PC-3 (cell line): ENCODE data around the gene RALB. TPM values are rescaled to one million over a fixed set of nuclear protein-coding genes. Genes with fewer than 3 reads are reported as not detected.
"Not testable (repeated sequence)": the region's sequence is repeated elsewhere in the genome, so short reads cannot be mapped to it uniquely, and the experiment has no call there.

Experiments
- ATAC-seq: fragments of 200-7000 bp; cut with Tn5 transposase; 2 replicates; pipeline ENCODE4 v1.9.1; 2020; ENCODE audit warnings: mild to moderate bottlenecking, moderate library complexity
- BruUV-seq: library from RNA; stranded (reverse); fragments of 400-500 nt; replicated peaks from 2 replicates; lab custom pipeline; 2021; lab: Mats Ljungman, UMichigan
- CTCF ChIA-PET: fragments of 300-600 bp; sonication (Branson Sonifier 250); formaldehyde crosslinking; loops from one replicate; lab custom pipeline; 2022; ENCODE audit warnings: antibody characterized with exemption; lab: Charles Lee
- POLR2A ChIA-PET: fragments of 300-600 bp; sonication (Branson Sonifier 250); formaldehyde crosslinking; loops from one replicate; lab custom pipeline; 2022; ENCODE audit warnings: antibody characterized with exemption; ENCODE audit not compliant: unreplicated experiment; lab: Charles Lee
- DNase-seq: peaks from one replicate; pipeline ENCODE4 v3.0.0-alpha.2; 2015
- H2AFZ ChIP-seq: fragments of 300-600 bp; sonication (generic); 2 replicates; pipeline ENCODE4 v1.6.0; 2016; ENCODE audit warnings: antibody characterized with exemption, low read length
- H3F3A ChIP-seq: fragments of 300-600 bp; sonication (generic); one replicate; pipeline ENCODE4 v1.6.0; 2017; ENCODE audit warnings: antibody characterized with exemption, low read length, control low read depth, mild to moderate bottlenecking; ENCODE audit not compliant: unreplicated experiment
- H3K27ac ChIP-seq: fragments of 300-600 bp; sonication (generic); 2 replicates; pipeline ENCODE4 v1.5.1; 2016; ENCODE audit warnings: mild to moderate bottlenecking, low read length
- H3K27me3 ChIP-seq: fragments of 300-600 bp; sonication (generic); 2 replicates; pipeline ENCODE4 v1.6.1; 2016; ENCODE audit warnings: low read length, mixed read lengths
- H3K36me3 ChIP-seq: fragments of 300-600 bp; sonication (generic); 2 replicates; pipeline ENCODE4 v1.6.1; 2016; ENCODE audit warnings: low read depth, mixed run types, low read length, mixed read lengths
- H3K4me1 ChIP-seq: fragments of 300-600 bp; sonication (generic); 2 replicates; pipeline ENCODE4 v1.5.1; 2016; ENCODE audit warnings: low read length; ENCODE audit not compliant: insufficient read depth
- H3K4me2 ChIP-seq: fragments of 300-600 bp; sonication (generic); 2 replicates; pipeline ENCODE4 v1.6.0; 2016; ENCODE audit warnings: low read length
- H3K4me3 ChIP-seq: fragments of 300-600 bp; sonication (generic); 2 replicates; pipeline ENCODE4 v1.5.1; 2016; ENCODE audit warnings: mild to moderate bottlenecking, low read length, mixed read lengths
- H3K79me2 ChIP-seq: fragments of 300-600 bp; sonication (generic); 2 replicates; pipeline ENCODE4 v1.6.1; 2017; ENCODE audit warnings: low read length, mixed read lengths
- H3K9ac ChIP-seq: fragments of 300-600 bp; sonication (generic); 2 replicates; pipeline ENCODE4 v1.6.0; 2016; ENCODE audit warnings: mild to moderate bottlenecking, low read length
- H3K9me2 ChIP-seq: fragments of 300-600 bp; sonication (generic); replicated peaks from 2 replicates; pipeline ENCODE4 v1.6.1; 2016; ENCODE audit warnings: mixed run types, low read length, mixed read lengths
- H3K9me3 ChIP-seq: fragments of 300-600 bp; sonication (generic); 2 replicates; pipeline ENCODE4 v1.6.1; 2016; ENCODE audit warnings: low read length, mixed read lengths
- H4K20me1 ChIP-seq: fragments of 300-600 bp; sonication (generic); 2 replicates; pipeline ENCODE4 v1.6.1; 2016; ENCODE audit warnings: low read length, mixed read lengths
- CTCF ChIP-seq: fragments of 300-600 bp; sonication (generic); conservative IDR thresholded peaks from 2 replicates; pipeline ENCODE4 v1.5.1; 2017; ENCODE audit warnings: antibody characterized with exemption, low read depth, mild to moderate bottlenecking, low read length
- EZH2 ChIP-seq: fragments of 300-600 bp; sonication (generic); IDR thresholded peaks from one replicate; pipeline ENCODE4 v1.6.1; 2017; ENCODE audit warnings: antibody characterized with exemption, mild to moderate bottlenecking, low read length; ENCODE audit not compliant: unreplicated experiment
- EZH2phosphoT487 ChIP-seq: fragments of 300-600 bp; sonication (generic); IDR thresholded peaks from 2 replicates; pipeline ENCODE4 v1.6.1; 2018; ENCODE audit warnings: mild to moderate bottlenecking, antibody characterized with exemption, low read length, borderline replicate concordance
- intact Hi-C: fragments of 100-400 bp; cut with micrococcal nuclease; formaldehyde crosslinking; loops from 2 replicates; pipeline ENCODE4 v1.9.0; 2023
- total RNA-seq: library from RNA; depleted of rRNA; stranded (reverse); fragments of >200 nt; gene quantifications from 2 replicates; pipeline ENCODE4 v1.2.3, GENCODE V29; 2014

The RALB gene
- total RNA-seq, 1 experiment from 2014 or later, result 57.9 TPM

GRCh38 chr2:120308038-120308910 lies 55.6 kb downstream of the RALB start:
- ATAC-seq, result no peak
- Histone ChIP-seq H3F3A (no peaks in the 10 kb centered on the region), H3K4me2 (no peak overlapping the region), H4K20me1 (no peaks in the 10 kb centered on the region), H3K79me2 (no peaks in the 10 kb centered on the region), H3K36me3 (no peaks in the 10 kb centered on the region; the same call in 1 of the 2 replicates), H2AFZ (no peak overlapping the region), H3K9me2 (no peaks in the 10 kb centered on the region), H3K9ac (no peak overlapping the region), H3K4me3 (no peak overlapping the region), H3K9me3 (no peaks in the 10 kb centered on the region), H3K4me1 (peaks cover 4% of the 10 kb centered on the region; the same call in 1 of the 2 replicates), H3K27ac (no peak overlapping the region), H3K27me3 (no peaks in the 10 kb centered on the region)
- BruUV-seq, result no TSS peak
- POLR2A ChIA-PET, result no interaction called here
- CTCF ChIA-PET, result interaction anchor here (0.6 kb wide), 1 partner anchor 372 kb away, joined by 4 read pairs; no protein-coding TSS in a partner anchor
- TF ChIP-seq EZH2, result no peak
- no peak for TF ChIP-seq CTCF
- intact Hi-C loops, result no loop called here
- DNase-seq, result no peak

- H3K4me3 ChIP-seq, result no peak overlapping the region
- no peaks in the 10 kb centered on the region for H3F3A ChIP-seq
- ChIA-PET POLR2A (no interaction called here), CTCF (no interaction called here)
- no TSS peak for BruUV-seq
- H4K20me1 ChIP-seq, result no peaks in the 10 kb centered on the region
- TF ChIP-seq CTCF, result no peak
- no peak for TF ChIP-seq EZH2phosphoT487
- no peak for TF ChIP-seq EZH2
- H3K27me3 ChIP-seq, result no peaks in the 10 kb centered on the region
- no peaks in the 10 kb centered on the region for H3K9me2 ChIP-seq
- no peak for DNase-seq
- H3K4me1 ChIP-seq, result peaks cover 4% of the 10 kb centered on the region; the same call in 1 of the 2 replicates
- no peaks in the 10 kb centered on the region for H3K9me3 ChIP-seq
- intact Hi-C loops, result no loop called here
- no peaks in the 10 kb centered on the region; the same call in 1 of the 2 replicates for H3K36me3 ChIP-seq
- no peak overlapping the region for H3K27ac ChIP-seq
- no peak overlapping the region for H3K4me2 ChIP-seq
- H2AFZ ChIP-seq, result no peak overlapping the region
- no peak overlapping the region for H3K9ac ChIP-seq
- H3K79me2 ChIP-seq, result no peaks in the 10 kb centered on the region
- ATAC-seq, result no peak
Observed at GRCh38 chr2:120310136-120310535, 57.5 kb downstream of the RALB start.

- POLR2A ChIA-PET, H3K9me3 ChIP-seq, H3K4me2 ChIP-seq, BruUV-seq, H4K20me1 ChIP-seq, H3K27ac ChIP-seq, H3K4me3 ChIP-seq, H3K9me2 ChIP-seq, H3K4me1 ChIP-seq, H3K9ac ChIP-seq, H3K79me2 ChIP-seq, ATAC-seq, H3F3A ChIP-seq, DNase-seq, H3K36me3 ChIP-seq, H3K27me3 ChIP-seq, H2AFZ ChIP-seq, intact Hi-C loops: not testable (repeated sequence)
- CTCF ChIA-PET, result interaction anchor here (1.1 kb wide), 1 partner anchor 59 kb away, joined by 3 read pairs; no protein-coding TSS in a partner anchor
Observed at GRCh38 chr2:120310841-120311240, 58.2 kb downstream of the RALB start.
